WTC11 (cell line): ENCODE data around the gene SOX5. TPM values are rescaled to one million over a fixed set of nuclear protein-coding genes. Genes with fewer than 3 reads are reported as not detected.
"Not testable (repeated sequence)": the region's sequence is repeated elsewhere in the genome, so short reads cannot be mapped to it uniquely, and the experiment has no call there.

ENCODE experiments used
- ATAC-seq: fragments of 200-7000 bp; cut with Tn5 transposase; 2 replicates; pipeline ENCODE4 v1.10.0; 2021; ENCODE audit warnings: mild to moderate bottlenecking, moderate library complexity
- CTCF ChIA-PET: fragments of 300-600 bp; sonication (Branson Sonifier 250); formaldehyde crosslinking; loops from one replicate; lab custom pipeline; 2021; ENCODE audit warnings: antibody characterized with exemption; lab: Charles Lee
- POLR2A ChIA-PET: fragments of 350-600 bp; sonication (Branson Sonifier 250); formaldehyde crosslinking; loops from one replicate; lab custom pipeline; 2021; ENCODE audit warnings: antibody characterized with exemption; lab: Charles Lee
- DNase-seq: peaks from one replicate; pipeline ENCODE4 v3.0.0; 2021; ENCODE audit warnings: low spot score
- H3K27ac Mint-ChIP-seq: 2 replicates; pipeline ENCODE4 v1.8.0; 2021; ENCODE audit warnings: mixed read lengths
- H3K27me3 Mint-ChIP-seq: 2 replicates; pipeline ENCODE4 v1.8.0; 2021; ENCODE audit warnings: low read depth, mild to moderate bottlenecking, moderate library complexity, mixed read lengths
- H3K36me3 Mint-ChIP-seq: 2 replicates; pipeline ENCODE4 v1.8.0; 2021; ENCODE audit warnings: mixed read lengths
- H3K4me1 Mint-ChIP-seq: 2 replicates; pipeline ENCODE4 v1.8.0; 2022; ENCODE audit warnings: mixed read lengths
- H3K4me3 Mint-ChIP-seq: 2 replicates; pipeline ENCODE4 v1.8.0; 2021; ENCODE audit warnings: mild to moderate bottlenecking, moderate library complexity, mixed read lengths
- H3K9me3 Mint-ChIP-seq: 2 replicates; pipeline ENCODE4 v1.8.0; 2021; ENCODE audit warnings: mixed read lengths
- ARID4B ChIP-seq: sonication (generic); formaldehyde crosslinking; IDR thresholded peaks from 2 replicates; pipeline ENCODE4 v1.8.0; 2023; ENCODE audit warnings: missing genetic modification reagents, mild to moderate bottlenecking, borderline replicate concordance
- CBFB ChIP-seq: sonication (generic); formaldehyde crosslinking; IDR thresholded peaks from 2 replicates; pipeline ENCODE4 v1.8.1; 2022; ENCODE audit warnings: mild to moderate bottlenecking, low read depth, missing genetic modification reagents
- E2F1 ChIP-seq: sonication (generic); formaldehyde crosslinking; IDR thresholded peaks from 2 replicates; pipeline ENCODE4 v1.8.0; 2022; ENCODE audit warnings: mild to moderate bottlenecking, missing genetic modification reagents
- E2F4 ChIP-seq: sonication (generic); formaldehyde crosslinking; IDR thresholded peaks from 2 replicates; pipeline ENCODE4 v1.8.1; 2022; ENCODE audit warnings: low read depth, mild to moderate bottlenecking, moderate library complexity, missing genetic modification reagents, borderline replicate concordance
- EMX1 ChIP-seq: fragments of 250-450 bp; sonication (Bioruptor Pico); IDR thresholded peaks from 2 replicates; pipeline ENCODE4 v1.8.0; 2021; ENCODE audit warnings: mild to moderate bottlenecking
- FOXP1 ChIP-seq: sonication (generic); formaldehyde crosslinking; IDR thresholded peaks from 2 replicates; pipeline ENCODE4 v1.8.0; 2022; ENCODE audit warnings: missing genetic modification reagents, mild to moderate bottlenecking, moderate library complexity, borderline replicate concordance
- FOXP4 ChIP-seq: sonication (generic); formaldehyde crosslinking; IDR thresholded peaks from 2 replicates; pipeline ENCODE4 v1.8.0; 2022; ENCODE audit warnings: mild to moderate bottlenecking, missing genetic modification reagents
- GTF2I ChIP-seq: fragments of 250-450 bp; sonication (Bioruptor Pico); conservative IDR thresholded peaks from 2 replicates; pipeline ENCODE4 v1.4.0; 2021; ENCODE audit warnings: mild to moderate bottlenecking
- HMGA2 ChIP-seq: fragments of 250-450 bp; sonication (Bioruptor Pico); IDR thresholded peaks from 2 replicates; pipeline ENCODE4 v1.4.0; 2021; ENCODE audit warnings: mild to moderate bottlenecking, moderate library complexity
- KAT7 ChIP-seq: sonication (generic); formaldehyde crosslinking; IDR thresholded peaks from 2 replicates; pipeline ENCODE4 v1.8.1; 2023; ENCODE audit warnings: missing genetic modification reagents, mild to moderate bottlenecking, borderline replicate concordance
- MXD4 ChIP-seq: fragments of 250-450 bp; sonication (Bioruptor Pico); IDR thresholded peaks from 2 replicates; pipeline ENCODE4 v1.8.0; 2021; ENCODE audit warnings: mild to moderate bottlenecking, moderate library complexity, borderline replicate concordance
- MYBL2 ChIP-seq: sonication (generic); formaldehyde crosslinking; IDR thresholded peaks from 2 replicates; pipeline ENCODE4 v1.8.1; 2023; ENCODE audit warnings: mild to moderate bottlenecking, moderate library complexity, missing genetic modification reagents
- NFATC4 ChIP-seq: fragments of 250-450 bp; sonication (Bioruptor Pico); IDR thresholded peaks from 2 replicates; pipeline ENCODE4 v1.9.0; 2021; ENCODE audit warnings: mild to moderate bottlenecking
- NR1H2 ChIP-seq: sonication (generic); formaldehyde crosslinking; IDR thresholded peaks from 2 replicates; pipeline ENCODE4 v1.9.0; 2021; ENCODE audit warnings: mild to moderate bottlenecking, moderate library complexity, missing genetic modification reagents
- SOX15 ChIP-seq: fragments of 250-450 bp; sonication (Bioruptor Pico); IDR thresholded peaks from 2 replicates; pipeline ENCODE4 v1.9.0; 2021; ENCODE audit warnings: mild to moderate bottlenecking
- SP1 ChIP-seq: sonication (generic); formaldehyde crosslinking; conservative IDR thresholded peaks from 2 replicates; pipeline ENCODE4 v1.8.1; 2022; ENCODE audit warnings: missing genetic modification reagents
- TEAD4 ChIP-seq: sonication (generic); formaldehyde crosslinking; IDR thresholded peaks from 2 replicates; pipeline ENCODE4 v1.8.0; 2022; ENCODE audit warnings: mild to moderate bottlenecking, missing genetic modification reagents
- ZNF138 ChIP-seq: sonication (generic); formaldehyde crosslinking; conservative IDR thresholded peaks from 2 replicates; pipeline ENCODE4 v1.8.1; 2022; ENCODE audit warnings: mild to moderate bottlenecking, moderate library complexity, missing genetic modification reagents
- ZNF219 ChIP-seq: sonication (generic); formaldehyde crosslinking; IDR thresholded peaks from 2 replicates; pipeline ENCODE4 v1.8.0; 2023; ENCODE audit warnings: missing genetic modification reagents, mild to moderate bottlenecking, borderline replicate concordance
- ZNF232 ChIP-seq: sonication (generic); formaldehyde crosslinking; IDR thresholded peaks from 2 replicates; pipeline ENCODE4 v1.8.0; 2022; ENCODE audit warnings: mild to moderate bottlenecking, missing genetic modification reagents
- ZNF263 ChIP-seq: sonication (generic); formaldehyde crosslinking; IDR thresholded peaks from 2 replicates; pipeline ENCODE4 v1.8.1; 2022; ENCODE audit warnings: low read depth, mild to moderate bottlenecking, moderate library complexity, missing genetic modification reagents
- total RNA-seq: library from RNA; stranded (reverse); gene quantifications from 3 replicates; pipeline ENCODE4 v1.2.3, GENCODE V29; 2021
- TF ChIP-seq, protein P1 (sequence below): sonication (generic); formaldehyde crosslinking; IDR thresholded peaks from 2 replicates; pipeline ENCODE4 v1.8.1; 2022; ENCODE audit warnings: mild to moderate bottlenecking, moderate library complexity, missing genetic modification reagents
- TF ChIP-seq, protein P2 (sequence below): sonication (generic); formaldehyde crosslinking; IDR thresholded peaks from 2 replicates; pipeline ENCODE4 v1.8.1; 2023; ENCODE audit warnings: mild to moderate bottlenecking, missing genetic modification reagents

SOX5 gene
- total RNA-seq, 1 experiment from 2014 or later, result 2.3 TPM

GRCh38 chr12:23876618-23877017, 72.9 kb downstream of the SOX5 start:
- DNase-seq, POLR2A ChIA-PET, H3K4me3 Mint-ChIP-seq, CTCF ChIA-PET, H3K4me1 Mint-ChIP-seq, H3K9me3 Mint-ChIP-seq, H3K27me3 Mint-ChIP-seq, H3K27ac Mint-ChIP-seq, ATAC-seq, H3K36me3 Mint-ChIP-seq: not testable (repeated sequence)

DNA sequence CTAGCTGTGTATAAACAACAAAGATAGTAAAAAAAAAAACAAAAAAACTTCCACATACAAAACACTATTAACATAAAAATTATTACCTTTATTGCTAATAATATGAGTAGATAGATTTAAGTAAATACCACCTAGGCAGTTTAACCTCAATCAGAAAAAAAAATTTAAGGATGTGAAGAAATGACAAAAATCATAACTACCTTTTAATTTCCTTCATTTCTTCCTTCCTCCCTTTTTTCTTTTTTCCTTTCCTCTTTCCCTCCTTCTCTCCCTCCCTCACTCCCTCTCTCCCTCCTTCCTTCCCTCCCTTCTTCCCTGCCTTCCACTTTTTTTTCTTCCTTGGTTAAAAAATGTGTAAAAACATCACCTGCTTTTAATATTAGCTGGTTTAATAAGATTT, 81.7 kb downstream of the SOX5 start:
- POLR2A ChIA-PET, result no interaction called here
- CTCF ChIA-PET, result no interaction called here
- Mint-ChIP-seq H3K36me3 (no peaks in the 10 kb centered on the region), H3K4me1 (no peaks in the 10 kb centered on the region), H3K4me3 (no peak overlapping the region), H3K9me3 (peaks cover 4% of the 10 kb centered on the region; the same call in 1 of the 2 replicates), H3K27me3 (no peaks in the 10 kb centered on the region), H3K27ac (no peak overlapping the region)
- TF ChIP-seq, protein P1, sequence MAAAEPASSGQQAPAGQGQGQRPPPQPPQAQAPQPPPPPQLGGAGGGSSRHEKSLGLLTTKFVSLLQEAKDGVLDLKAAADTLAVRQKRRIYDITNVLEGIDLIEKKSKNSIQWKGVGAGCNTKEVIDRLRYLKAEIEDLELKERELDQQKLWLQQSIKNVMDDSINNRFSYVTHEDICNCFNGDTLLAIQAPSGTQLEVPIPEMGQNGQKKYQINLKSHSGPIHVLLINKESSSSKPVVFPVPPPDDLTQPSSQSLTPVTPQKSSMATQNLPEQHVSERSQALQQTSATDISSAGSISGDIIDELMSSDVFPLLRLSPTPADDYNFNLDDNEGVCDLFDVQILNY (CRISPR knock-in tag), result no peak
- TF ChIP-seq FOXP4 (no peak), NFATC4 (CRISPR knock-in tag) (no peak), EMX1 (CRISPR knock-in tag) (no peak), E2F1 (no peak), GTF2I (CRISPR knock-in tag) (no peak)
- ATAC-seq (no peak), DNase-seq (no peak)

- peaks cover 23% of the 10 kb centered on the region for H3K9me3 Mint-ChIP-seq
- H3K4me3 Mint-ChIP-seq, result no peak overlapping the region
- no peak for DNase-seq
Measured at GRCh38 chr12:23862701-23863100, 86.8 kb downstream of the SOX5 start.

More at GRCh38 chr12:23862701-23863100, 86.8 kb downstream of the SOX5 start:
- no peak overlapping the region for H3K27ac Mint-ChIP-seq
- POLR2A ChIA-PET, result no interaction called here
- no peak for TF ChIP-seq CBFB
- no peak for TF ChIP-seq E2F4
- TF ChIP-seq SOX15, result no peak
- no peak for TF ChIP-seq ZNF263 (CRISPR knock-in tag)
- no peak for TF ChIP-seq KAT7 (CRISPR knock-in tag)
- no peak for TF ChIP-seq MYBL2 (CRISPR knock-in tag)
- TF ChIP-seq TEAD4 (CRISPR knock-in tag), result no peak
- TF ChIP-seq NFATC4 (CRISPR knock-in tag), result no peak
- TF ChIP-seq, protein P2, sequence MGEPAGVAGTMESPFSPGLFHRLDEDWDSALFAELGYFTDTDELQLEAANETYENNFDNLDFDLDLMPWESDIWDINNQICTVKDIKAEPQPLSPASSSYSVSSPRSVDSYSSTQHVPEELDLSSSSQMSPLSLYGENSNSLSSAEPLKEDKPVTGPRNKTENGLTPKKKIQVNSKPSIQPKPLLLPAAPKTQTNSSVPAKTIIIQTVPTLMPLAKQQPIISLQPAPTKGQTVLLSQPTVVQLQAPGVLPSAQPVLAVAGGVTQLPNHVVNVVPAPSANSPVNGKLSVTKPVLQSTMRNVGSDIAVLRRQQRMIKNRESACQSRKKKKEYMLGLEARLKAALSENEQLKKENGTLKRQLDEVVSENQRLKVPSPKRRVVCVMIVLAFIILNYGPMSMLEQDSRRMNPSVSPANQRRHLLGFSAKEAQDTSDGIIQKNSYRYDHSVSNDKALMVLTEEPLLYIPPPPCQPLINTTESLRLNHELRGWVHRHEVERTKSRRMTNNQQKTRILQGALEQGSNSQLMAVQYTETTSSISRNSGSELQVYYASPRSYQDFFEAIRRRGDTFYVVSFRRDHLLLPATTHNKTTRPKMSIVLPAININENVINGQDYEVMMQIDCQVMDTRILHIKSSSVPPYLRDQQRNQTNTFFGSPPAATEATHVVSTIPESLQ, result no peak
- no peak for TF ChIP-seq NR1H2 (CRISPR knock-in tag)
- no peak for TF ChIP-seq ARID4B (CRISPR knock-in tag)
- TF ChIP-seq ZNF219 (CRISPR knock-in tag), result no peak
- TF ChIP-seq MXD4 (CRISPR knock-in tag), result no peak
- no peak for TF ChIP-seq ZNF138 (CRISPR knock-in tag)
- no peak for TF ChIP-seq HMGA2 (CRISPR knock-in tag)
- TF ChIP-seq ZNF232, result no peak
- no peak for TF ChIP-seq FOXP1 (CRISPR knock-in tag)
- TF ChIP-seq SP1 (CRISPR knock-in tag), result no peak
- TF ChIP-seq, all 79 proteins: peak for 0
- CTCF ChIA-PET, result no interaction called here
- no peak for ATAC-seq
- Mint-ChIP-seq H3K27me3 (no peaks in the 10 kb centered on the region), H3K36me3 (peaks cover 20% of the 10 kb centered on the region), H3K4me1 (no peaks in the 10 kb centered on the region)
